ENCODE data around the gene HERC6.
"Not testable (repeated sequence)": the region's sequence is repeated elsewhere in the genome, so short reads cannot be mapped to it uniquely, and the experiment has no call there.

HERC6 gene

DNA sequence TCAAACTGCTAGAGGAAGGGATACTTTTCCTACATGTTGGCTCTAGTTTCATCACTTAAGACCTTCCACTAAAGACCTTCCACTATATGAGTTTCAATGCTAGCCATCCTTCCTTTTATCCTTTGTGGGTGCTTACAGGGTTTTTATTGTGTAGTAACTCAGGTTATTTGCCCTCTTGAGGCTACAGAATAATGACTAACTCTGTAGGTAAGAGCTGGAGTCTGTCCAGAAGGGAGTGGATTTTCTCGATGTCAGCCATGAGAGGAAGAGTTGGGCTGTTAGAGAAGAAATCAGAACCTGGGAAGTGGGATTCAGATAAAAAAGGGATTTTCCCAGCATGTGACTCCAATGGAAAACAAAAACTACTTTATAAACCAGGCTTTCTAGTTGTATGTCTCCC lies 50.7 kb downstream of the HERC6 start:
- TF ChIP-seq HDGF (IDR thresholded peaks at IDR 0.05; ENCODE audit: borderline replicate concordance), result no peak
- no peak for TF ChIP-seq CTBP1 (IDR thresholded peaks at IDR 0.05; ENCODE audit: borderline replicate concordance)
- no peak for TF ChIP-seq SUZ12 (IDR thresholded peaks at IDR 0.05)
- no peak for TF ChIP-seq L3MBTL2 (conservative IDR thresholded peaks at IDR 0.05)
- TF ChIP-seq TARDBP (IDR thresholded peaks at IDR 0.05), result no peak
- no peak for TF ChIP-seq FOXK2 (IDR thresholded peaks at IDR 0.05)
- no peak for TF ChIP-seq ARNT (IDR thresholded peaks at IDR 0.05)
- no peak for TF ChIP-seq NFRKB (IDR thresholded peaks at IDR 0.05)
- TF ChIP-seq FOXM1 (IDR thresholded peaks at IDR 0.05; ENCODE audit: borderline replicate concordance), result no peak
- no peak for TF ChIP-seq SP1 (IDR thresholded peaks at IDR 0.05)
- TF ChIP-seq PKNOX1 (IDR thresholded peaks at IDR 0.05), result no peak
- no peak for TF ChIP-seq ELF4 (IDR thresholded peaks at IDR 0.05)
- no peak for TF ChIP-seq ZNF384 (IDR thresholded peaks at IDR 0.05)
- ChIA-PET CTCF (no interaction called here), POLR2A (no interaction called here)
- no peak for DNase-seq (ENCODE audit: extremely low spot score)

GRCh38 chr4:88435987-88436693 lies 57.5 kb downstream of the HERC6 start:
- TF ChIP-seq ARNT (IDR thresholded peaks at IDR 0.05) (no peak), PKNOX1 (IDR thresholded peaks at IDR 0.05) (no peak), TARDBP (IDR thresholded peaks at IDR 0.05) (no peak), BHLHE40 (IDR thresholded peaks at IDR 0.05; ENCODE audit: borderline replicate concordance) (no peak), FOXA1 (IDR thresholded peaks at IDR 0.05) (no peak), ELF4 (IDR thresholded peaks at IDR 0.05) (no peak), L3MBTL2 (conservative IDR thresholded peaks at IDR 0.05) (no peak), HDGF (IDR thresholded peaks at IDR 0.05; ENCODE audit: borderline replicate concordance) (no peak), FOXK2 (IDR thresholded peaks at IDR 0.05) (no peak), ZNF384 (IDR thresholded peaks at IDR 0.05) (no peak), NFRKB (IDR thresholded peaks at IDR 0.05) (no peak), CTBP1 (IDR thresholded peaks at IDR 0.05; ENCODE audit: borderline replicate concordance) (no peak), LEF1 (IDR thresholded peaks at IDR 0.05; ENCODE audit: borderline replicate concordance) (no peak), FOXM1 (IDR thresholded peaks at IDR 0.05; ENCODE audit: borderline replicate concordance) (no peak), SUZ12 (IDR thresholded peaks at IDR 0.05) (no peak), SP1 (IDR thresholded peaks at IDR 0.05) (no peak)
- ChIA-PET POLR2A (no interaction called here), CTCF (no interaction called here)
- DNase-seq (ENCODE audit: extremely low spot score), result no peak

- DNase-seq (ENCODE audit: extremely low spot score); POLR2A ChIA-PET: not testable (repeated sequence)
- CTCF ChIA-PET, result interaction anchor here (0.7 kb wide), 1 partner anchor 68 kb away, joined by 3 read pairs; no protein-coding TSS in a partner anchor
Observed at GRCh38 chr4:88437873-88438272, 59.2 kb downstream of the HERC6 start.

DNA sequence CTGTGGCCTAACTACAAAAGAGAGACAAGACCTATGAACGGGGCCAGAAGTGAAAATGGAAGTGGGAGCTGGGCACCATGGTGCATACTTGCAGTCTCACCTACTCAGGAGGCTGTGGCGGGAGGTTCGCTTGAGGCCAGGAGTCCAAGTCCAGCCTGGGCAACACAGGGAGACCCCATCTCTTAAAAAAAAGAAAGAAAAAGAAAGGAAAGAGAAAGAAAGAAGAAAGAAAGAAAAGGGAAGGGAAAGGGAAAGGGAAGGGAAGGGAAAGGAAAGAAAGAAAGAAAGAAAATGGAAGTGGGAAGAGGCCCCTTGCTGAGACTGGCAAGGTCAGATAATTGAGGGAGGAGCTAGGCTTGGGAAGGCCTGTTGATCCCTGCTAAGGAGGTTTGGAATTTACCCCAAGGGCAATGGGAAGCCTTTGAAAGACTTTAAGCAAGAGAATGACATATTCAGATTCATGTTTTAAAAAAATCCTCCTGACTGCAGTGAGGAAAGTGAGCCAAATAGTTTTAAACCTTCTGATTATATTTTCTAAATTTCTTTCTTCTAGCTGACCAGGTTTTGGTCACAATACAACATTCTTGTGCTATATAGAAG lies 60.6 kb downstream of the HERC6 start:
- no peak for TF ChIP-seq LEF1 (IDR thresholded peaks at IDR 0.05; ENCODE audit: borderline replicate concordance)
- no peak for TF ChIP-seq NFRKB (IDR thresholded peaks at IDR 0.05)
- no peak for TF ChIP-seq SP1 (IDR thresholded peaks at IDR 0.05)
- TF ChIP-seq FOXA1 (IDR thresholded peaks at IDR 0.05), result no peak
- no peak for TF ChIP-seq ELF4 (IDR thresholded peaks at IDR 0.05)
- TF ChIP-seq L3MBTL2 (conservative IDR thresholded peaks at IDR 0.05), result no peak
- TF ChIP-seq SUZ12 (IDR thresholded peaks at IDR 0.05), result no peak
- ChIA-PET CTCF (no interaction called here), POLR2A (no interaction called here)
- no peak for DNase-seq (ENCODE audit: extremely low spot score)

DNA sequence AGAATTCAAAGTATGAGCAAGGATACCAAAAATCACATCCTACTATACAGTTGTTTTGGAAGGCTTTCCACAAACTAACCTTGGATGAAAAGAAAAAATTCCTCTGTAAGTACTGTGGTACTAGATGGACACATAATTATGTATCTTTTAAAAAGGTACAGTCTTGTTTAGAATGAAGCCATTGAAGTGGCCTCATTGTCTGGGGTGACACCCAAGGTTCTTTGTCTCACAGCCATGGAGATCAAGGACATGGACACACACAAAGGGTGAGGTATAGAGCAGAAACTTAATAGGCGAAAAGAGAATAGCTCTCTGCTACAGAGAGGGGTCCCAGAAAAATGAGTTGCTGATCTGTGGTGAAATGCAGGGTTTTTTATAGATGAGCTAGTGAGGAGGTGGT lies 61.5 kb downstream of the HERC6 start:
- CTCF ChIA-PET, result no interaction called here
- POLR2A ChIA-PET, result no interaction called here
- no peak for TF ChIP-seq HDGF (IDR thresholded peaks at IDR 0.05; ENCODE audit: borderline replicate concordance)
- no peak for TF ChIP-seq CTBP1 (IDR thresholded peaks at IDR 0.05; ENCODE audit: borderline replicate concordance)
- no peak for TF ChIP-seq SUZ12 (IDR thresholded peaks at IDR 0.05)
- TF ChIP-seq L3MBTL2 (conservative IDR thresholded peaks at IDR 0.05), result no peak
- no peak for TF ChIP-seq ZNF384 (IDR thresholded peaks at IDR 0.05)
- no peak for TF ChIP-seq FOXM1 (IDR thresholded peaks at IDR 0.05; ENCODE audit: borderline replicate concordance)
- DNase-seq (ENCODE audit: extremely low spot score), result no peak

DNA sequence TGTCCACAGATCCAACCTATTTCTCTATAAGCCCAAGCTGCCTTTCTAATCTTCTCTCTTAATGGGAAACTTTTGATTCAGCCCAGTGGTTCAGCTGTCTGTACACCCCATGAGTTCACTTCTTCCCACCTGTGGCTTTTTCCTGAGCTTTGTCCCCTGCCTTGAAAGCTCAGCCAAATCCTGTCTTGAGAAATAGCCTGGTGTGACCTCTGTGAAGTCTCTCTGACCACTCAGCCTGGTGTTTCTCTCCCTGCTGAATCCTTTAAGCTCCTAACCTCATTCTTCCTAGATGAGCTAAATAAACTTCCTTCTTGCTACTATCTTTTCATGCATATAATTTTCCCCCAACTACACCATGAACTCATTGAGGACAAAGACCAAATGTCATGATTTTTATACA lies 63.0 kb downstream of the HERC6 start:
- CTCF ChIA-PET, result no interaction called here
- no peak for DNase-seq (ENCODE audit: extremely low spot score)
- POLR2A ChIA-PET, result no interaction called here
- no peak for TF ChIP-seq SP1 (IDR thresholded peaks at IDR 0.05)
- TF ChIP-seq HDGF (IDR thresholded peaks at IDR 0.05; ENCODE audit: borderline replicate concordance), result no peak
- no peak for TF ChIP-seq L3MBTL2 (conservative IDR thresholded peaks at IDR 0.05)
- no peak for TF ChIP-seq TARDBP (IDR thresholded peaks at IDR 0.05)

- ChIA-PET POLR2A (no interaction called here), CTCF (no interaction called here)
- no peak for TF ChIP-seq HDGF (IDR thresholded peaks at IDR 0.05; ENCODE audit: borderline replicate concordance)
- no peak for TF ChIP-seq SP1 (IDR thresholded peaks at IDR 0.05)
- no peak for TF ChIP-seq PKNOX1 (IDR thresholded peaks at IDR 0.05)
- no peak for TF ChIP-seq SUZ12 (IDR thresholded peaks at IDR 0.05)
- TF ChIP-seq TARDBP (IDR thresholded peaks at IDR 0.05), result no peak
- no peak for TF ChIP-seq FOXK2 (IDR thresholded peaks at IDR 0.05)
- no peak for DNase-seq (ENCODE audit: extremely low spot score)
Observed at GRCh38 chr4:88442689-88443191, 64.1 kb downstream of the HERC6 start.
